ENCODE results near the gene IMPDH1. TPM values are rescaled to one million over a fixed set of nuclear protein-coding genes. Genes with fewer than 3 reads are reported as not detected.

IMPDH1 gene
- total RNA-seq, 4 donors from 2014 or later, result 36.9 to 87.1 (median 43.3) TPM

GRCh38 chr7:128421384-128421783 lies 11.6 kb upstream of the IMPDH1 start:
- Histone ChIP-seq H3K4me1 (no peaks in the 10 kb centered on the region), H3K27ac (no peak overlapping the region), H3K36me3 (no peaks in the 10 kb centered on the region), H3K9me3 (no peaks in the 10 kb centered on the region), H3K27me3 (no peaks in the 10 kb centered on the region), H3K4me3 (no peak overlapping the region)
- ATAC-seq, result no peak
- WGBS, 2 donors (ENCODE audit: low coverage in 1 of 2), result no CpG with 5 or more reads among the region's 1 CpG
- TF ChIP-seq POLR2A (IDR thresholded peaks at IDR 0.05) (no peak), EP300 (IDR thresholded peaks at IDR 0.05) (no peak), CTCF (IDR thresholded peaks at IDR 0.05) (no peak), POLR2AphosphoS5 (IDR thresholded peaks at IDR 0.05) (no peak)

GRCh38 chr7:128420773-128421172 lies 11.0 kb upstream of the IMPDH1 start:
- no peaks in the 10 kb centered on the region for H3K36me3 ChIP-seq
- no peak overlapping the region for H3K4me3 ChIP-seq
- H3K4me1 ChIP-seq, result no peaks in the 10 kb centered on the region
- ATAC-seq, result no peak
- TF ChIP-seq CTCF (IDR thresholded peaks at IDR 0.05) (no peak), POLR2A (IDR thresholded peaks at IDR 0.05) (no peak), POLR2AphosphoS5 (IDR thresholded peaks at IDR 0.05) (no peak), EP300 (IDR thresholded peaks at IDR 0.05) (no peak)
- no peaks in the 10 kb centered on the region for H3K27me3 ChIP-seq
- no peaks in the 10 kb centered on the region for H3K9me3 ChIP-seq
- WGBS, 2 donors (ENCODE audit: low coverage in 1 of 2), result 75% methylated on average over 1 of the region's 1 CpG; no CpG with 5 or more reads in 1 of the 2 donors
- H3K27ac ChIP-seq, result no peak overlapping the region

- H3K36me3 ChIP-seq, result no peaks in the 10 kb centered on the region
- no peak overlapping the region for H3K4me3 ChIP-seq
- WGBS, 2 donors (ENCODE audit: low coverage in 1 of 2), result 86% methylated on average over 5 of the region's 7 CpGs
- H3K4me1 ChIP-seq, result no peaks in the 10 kb centered on the region
- H3K27me3 ChIP-seq, result no peaks in the 10 kb centered on the region
- H3K27ac ChIP-seq, result no peak overlapping the region
- no peak for ATAC-seq
- no peaks in the 10 kb centered on the region for H3K9me3 ChIP-seq
- no peak for TF ChIP-seq CTCF (IDR thresholded peaks at IDR 0.05)
- TF ChIP-seq EP300 (IDR thresholded peaks at IDR 0.05), result no peak
- no peak for TF ChIP-seq POLR2A (IDR thresholded peaks at IDR 0.05)
Measured at GRCh38 chr7:128419257-128419656, 9.5 kb upstream of the IMPDH1 start.

GRCh38 chr7:128417071-128417470 lies 7.3 kb upstream of the IMPDH1 start:
- Histone ChIP-seq H3K4me1 (no peaks in the 10 kb centered on the region), H3K9me3 (no peaks in the 10 kb centered on the region), H3K27ac (no peak overlapping the region), H3K4me3 (no peak overlapping the region), H3K27me3 (no peaks in the 10 kb centered on the region), H3K36me3 (no peaks in the 10 kb centered on the region)
- no peak for TF ChIP-seq EP300 (IDR thresholded peaks at IDR 0.05)
- TF ChIP-seq POLR2A (IDR thresholded peaks at IDR 0.05), result no peak
- TF ChIP-seq POLR2AphosphoS5 (IDR thresholded peaks at IDR 0.05), result no peak
- TF ChIP-seq CTCF (IDR thresholded peaks at IDR 0.05), result no peak
- 90 to 97% methylated on average over 3 of the region's 3 CpGs for WGBS, 2 donors (ENCODE audit: low coverage in 1 of 2)
- ATAC-seq, result no peak

GRCh38 chr7:128415217-128415785 lies 5.5 kb upstream of the IMPDH1 start:
- no peaks in the 10 kb centered on the region for H3K9me3 ChIP-seq
- TF ChIP-seq POLR2A (IDR thresholded peaks at IDR 0.05) (no peak), CTCF (IDR thresholded peaks at IDR 0.05) (no peak), POLR2AphosphoS5 (IDR thresholded peaks at IDR 0.05) (no peak), EP300 (IDR thresholded peaks at IDR 0.05) (no peak)
- H3K27ac ChIP-seq, result no peak overlapping the region
- no peak for ATAC-seq
- no peak overlapping the region for H3K4me3 ChIP-seq
- H3K36me3 ChIP-seq, result no peaks in the 10 kb centered on the region
- WGBS, 2 donors (ENCODE audit: low coverage in 1 of 2), result 41 to 63% methylated on average over 3 to 4 of the region's 4 CpGs
- peaks cover 0 to 9% (median 0%) of the 10 kb centered on the region in 3 donors for H3K4me1 ChIP-seq
- no peaks in the 10 kb centered on the region for H3K27me3 ChIP-seq
